ENCODE measurements around the gene ARHGAP21. TPM values are rescaled to one million over a fixed set of nuclear protein-coding genes. Genes with fewer than 3 reads are reported as not detected.

ARHGAP21 gene
- total RNA-seq, 1 donor from 2014 or later, result 44.8 TPM

DNA sequence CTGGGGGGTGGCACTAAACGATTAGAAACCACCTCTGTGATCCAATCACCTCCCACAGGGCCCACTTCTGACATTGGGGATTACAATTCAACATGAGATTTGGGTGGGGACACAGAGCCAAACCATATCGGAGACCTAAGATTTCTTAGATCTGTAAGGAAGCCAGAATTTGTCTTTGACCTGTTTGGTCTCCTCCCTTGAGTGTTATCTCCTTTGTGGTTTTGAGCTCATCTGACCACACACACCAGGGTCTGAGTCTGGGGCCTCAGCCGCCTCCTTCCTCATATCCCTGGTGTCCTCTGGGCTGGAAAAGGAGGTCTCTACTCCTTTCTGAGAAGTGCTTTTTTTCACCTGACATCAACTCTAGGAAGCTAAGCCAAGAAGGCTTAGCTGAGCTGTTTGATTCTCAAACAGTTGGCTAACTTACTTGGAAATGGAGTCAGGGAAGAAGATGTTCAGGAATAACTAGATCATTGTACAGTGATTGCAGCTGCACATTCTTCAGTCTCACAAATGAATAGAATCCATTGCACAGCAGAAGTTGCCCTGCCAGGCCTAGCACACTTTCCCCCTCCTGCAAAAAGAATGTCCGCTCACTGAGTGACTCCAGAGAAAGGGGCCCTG is 167.4 kb downstream of the ARHGAP21 start:
- Histone ChIP-seq H3K36me3 (no peaks in the 10 kb centered on the region), H3K9me3 (replicated peaks) (no peaks in the 10 kb centered on the region), H3K4me1 (peaks cover 11% of the 10 kb centered on the region), H3K27ac (replicated peaks) (no peak overlapping the region), H3K4me3 (no peak overlapping the region), H3K27me3 (ENCODE audit: low read depth) (no peaks in the 10 kb centered on the region)
- TF ChIP-seq, protein P1, sequence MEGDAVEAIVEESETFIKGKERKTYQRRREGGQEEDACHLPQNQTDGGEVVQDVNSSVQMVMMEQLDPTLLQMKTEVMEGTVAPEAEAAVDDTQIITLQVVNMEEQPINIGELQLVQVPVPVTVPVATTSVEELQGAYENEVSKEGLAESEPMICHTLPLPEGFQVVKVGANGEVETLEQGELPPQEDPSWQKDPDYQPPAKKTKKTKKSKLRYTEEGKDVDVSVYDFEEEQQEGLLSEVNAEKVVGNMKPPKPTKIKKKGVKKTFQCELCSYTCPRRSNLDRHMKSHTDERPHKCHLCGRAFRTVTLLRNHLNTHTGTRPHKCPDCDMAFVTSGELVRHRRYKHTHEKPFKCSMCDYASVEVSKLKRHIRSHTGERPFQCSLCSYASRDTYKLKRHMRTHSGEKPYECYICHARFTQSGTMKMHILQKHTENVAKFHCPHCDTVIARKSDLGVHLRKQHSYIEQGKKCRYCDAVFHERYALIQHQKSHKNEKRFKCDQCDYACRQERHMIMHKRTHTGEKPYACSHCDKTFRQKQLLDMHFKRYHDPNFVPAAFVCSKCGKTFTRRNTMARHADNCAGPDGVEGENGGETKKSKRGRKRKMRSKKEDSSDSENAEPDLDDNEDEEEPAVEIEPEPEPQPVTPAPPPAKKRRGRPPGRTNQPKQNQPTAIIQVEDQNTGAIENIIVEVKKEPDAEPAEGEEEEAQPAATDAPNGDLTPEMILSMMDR (IDR thresholded peaks at IDR 0.05; ENCODE audit: borderline replicate concordance), result no peak
- intact Hi-C loops (cut with micrococcal nuclease), result no loop called here
- DNase-seq, result no peak

DNA sequence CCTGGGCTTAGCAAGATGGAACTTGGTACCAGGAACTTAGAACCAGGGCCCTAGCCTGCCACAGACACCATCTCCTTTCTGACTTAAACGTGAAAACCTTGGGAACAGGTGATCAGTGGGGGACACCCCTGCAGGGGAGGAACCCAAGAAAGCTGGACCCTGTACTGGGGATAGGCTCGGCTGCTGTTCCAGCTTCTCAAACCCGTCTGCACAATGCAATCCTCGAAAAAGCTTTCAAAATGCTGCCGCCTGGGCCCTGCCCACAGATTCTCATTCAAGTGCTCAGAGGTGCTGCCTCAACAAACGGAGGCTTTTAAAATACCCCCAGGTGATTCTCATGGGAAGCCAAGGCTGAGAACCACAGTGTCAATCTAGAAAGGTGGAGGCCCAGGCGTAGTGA is 169.7 kb downstream of the ARHGAP21 start:
- intact Hi-C loops (cut with micrococcal nuclease), result no loop called here
- Histone ChIP-seq H3K27me3 (ENCODE audit: low read depth) (no peaks in the 10 kb centered on the region), H3K36me3 (no peaks in the 10 kb centered on the region), H3K4me3 (no peak overlapping the region), H3K4me1 (peaks cover 11% of the 10 kb centered on the region), H3K9me3 (replicated peaks) (no peaks in the 10 kb centered on the region), H3K27ac (replicated peaks) (no peak overlapping the region)
- DNase-seq, result no peak
- TF ChIP-seq, protein P1 (IDR thresholded peaks at IDR 0.05; ENCODE audit: borderline replicate concordance), result no peak

DNA sequence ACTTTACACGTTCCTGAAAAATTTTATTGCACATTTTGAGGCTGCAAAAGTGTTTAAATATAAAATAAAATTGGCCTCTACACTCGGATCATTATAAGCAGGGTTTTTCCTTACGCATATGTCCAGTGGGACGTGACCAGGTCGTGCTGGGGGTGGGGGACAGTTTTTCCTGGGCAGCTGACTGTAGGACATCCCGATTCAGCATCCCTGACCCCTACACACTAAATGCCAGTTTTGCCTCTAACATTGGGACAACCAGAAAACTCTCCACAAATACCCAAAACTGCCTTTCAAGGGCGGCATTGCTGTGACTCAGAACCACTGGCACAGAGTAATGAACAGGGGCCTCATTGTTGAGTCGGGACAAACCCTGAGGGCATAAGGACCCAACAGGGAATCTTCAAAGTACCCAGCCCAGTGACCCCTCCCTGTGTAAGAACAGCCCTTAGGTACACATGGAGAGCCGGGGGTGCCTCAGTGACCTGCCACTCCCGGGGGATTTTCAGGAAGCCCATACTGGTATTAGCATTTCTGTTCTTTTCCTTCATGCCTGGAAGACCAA is 170.6 kb downstream of the ARHGAP21 start:
- H3K4me1 ChIP-seq, result peaks cover 11% of the 10 kb centered on the region
- no peaks in the 10 kb centered on the region for H3K27me3 ChIP-seq (ENCODE audit: low read depth)
- intact Hi-C loops (cut with micrococcal nuclease), result no loop called here
- H3K27ac ChIP-seq (replicated peaks), result no peak overlapping the region
- H3K9me3 ChIP-seq (replicated peaks), result no peaks in the 10 kb centered on the region
- H3K36me3 ChIP-seq, result peaks cover 5% of the 10 kb centered on the region
- TF ChIP-seq, protein P1 (IDR thresholded peaks at IDR 0.05; ENCODE audit: borderline replicate concordance), result no peak
- no peak for DNase-seq
- H3K4me3 ChIP-seq, result no peak overlapping the region

DNA sequence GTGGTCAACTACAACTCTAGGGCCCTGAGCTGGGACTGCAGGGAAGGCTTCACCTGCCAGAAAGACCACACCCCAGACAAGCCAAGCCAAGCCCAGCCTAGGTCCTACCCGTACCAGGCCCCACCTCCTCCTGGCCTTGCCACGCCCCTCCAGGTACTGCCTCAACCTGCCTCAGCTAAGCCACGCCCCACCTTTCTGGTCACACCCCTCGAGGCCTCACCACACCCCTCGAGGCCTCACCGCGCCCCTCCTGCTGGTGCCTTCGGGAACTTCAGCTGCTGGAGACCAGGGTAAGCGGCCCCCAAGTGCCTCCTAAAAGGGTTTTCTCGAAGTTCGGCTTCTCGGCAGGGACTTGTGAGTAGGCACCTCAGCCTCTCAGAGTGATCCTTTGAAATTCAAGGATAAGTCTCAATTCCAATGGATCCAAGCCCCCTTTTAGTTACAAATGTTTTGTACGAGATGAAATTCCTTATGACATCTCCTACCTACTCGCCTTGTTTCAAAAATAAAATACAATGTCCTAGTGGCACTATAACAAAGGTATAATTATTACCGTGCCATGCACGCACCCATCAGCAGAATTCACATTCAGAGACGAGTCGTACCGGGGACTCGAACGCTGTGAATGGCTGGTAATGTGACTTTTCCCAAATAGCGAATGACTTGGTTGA is 171.2 kb downstream of the ARHGAP21 start:
- Histone ChIP-seq H3K4me1 (peaks cover 11% of the 10 kb centered on the region), H3K4me3 (no peak overlapping the region), H3K27ac (replicated peaks) (no peak overlapping the region), H3K27me3 (ENCODE audit: low read depth) (no peaks in the 10 kb centered on the region), H3K36me3 (peaks cover 11% of the 10 kb centered on the region), H3K9me3 (replicated peaks) (no peaks in the 10 kb centered on the region)
- no peak for DNase-seq
- intact Hi-C loops (cut with micrococcal nuclease), result no loop called here
- TF ChIP-seq, protein P1 (IDR thresholded peaks at IDR 0.05; ENCODE audit: borderline replicate concordance), result peak; percentile 30

DNA sequence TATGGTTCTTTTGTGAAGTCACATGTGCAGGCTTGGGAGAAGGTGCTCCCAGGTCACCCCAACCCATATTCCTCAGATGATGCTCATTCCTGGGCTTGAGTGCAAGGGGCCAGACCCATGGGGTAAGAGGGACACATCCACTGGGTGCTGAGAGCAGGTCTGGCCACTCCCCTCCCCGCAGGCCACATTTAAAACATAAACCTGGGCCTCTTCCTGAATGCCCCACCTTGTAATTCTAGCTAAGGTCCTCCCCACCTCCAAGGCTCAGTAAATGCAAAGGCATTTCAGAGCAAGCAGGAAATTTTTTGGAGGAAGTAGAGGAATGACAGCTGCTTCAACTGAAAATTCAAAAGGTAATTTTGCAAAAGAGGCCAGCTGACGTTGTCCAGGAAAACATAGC is 172.5 kb downstream of the ARHGAP21 start:
- intact Hi-C loops (cut with micrococcal nuclease), result no loop called here
- TF ChIP-seq, protein P1 (IDR thresholded peaks at IDR 0.05; ENCODE audit: borderline replicate concordance), result no peak
- H3K9me3 ChIP-seq (replicated peaks), result no peaks in the 10 kb centered on the region
- H3K4me3 ChIP-seq, result no peak overlapping the region
- peaks cover 22% of the 10 kb centered on the region for H3K36me3 ChIP-seq
- no peak for DNase-seq
- no peak overlapping the region for H3K27ac ChIP-seq (replicated peaks)
- H3K4me1 ChIP-seq, result no peaks in the 10 kb centered on the region
- H3K27me3 ChIP-seq (ENCODE audit: low read depth), result no peaks in the 10 kb centered on the region

All from left ventricle myocardium inferior (tissue), 1 donor.